K562 (cell line): Measurements from ENCODE around the gene DOCK7. TPM values are rescaled to one million over a fixed set of nuclear protein-coding genes. Genes with fewer than 3 reads are reported as not detected.

Experiments
- ATAC-seq: fragments of 200-7000 bp; cut with Tn5 transposase; 3 replicates; pipeline ENCODE4 v1.9.1; 2020; ENCODE audit warnings: moderate library complexity
- BruUV-seq: library from RNA; stranded (reverse); fragments of 400-500 nt; replicated peaks from 2 replicates; lab custom pipeline; 2021; lab: Mats Ljungman, UMichigan
- CTCF ChIA-PET: fragments of 300-600 bp; formaldehyde crosslinking; extraction: SDS; loops from one replicate; lab custom pipeline; 2021; ENCODE audit warnings: low intra/inter-chr PET ratio; lab: Yijun Ruan, JAX
- POLR2A ChIA-PET: fragments of 300-600, 350-650 bp; sonication (Branson Sonifier 250); formaldehyde crosslinking; extraction: SDS; loops from one replicate; lab custom pipeline; 2021; ENCODE audit warnings: antibody characterized with exemption, inconsistent platforms; lab: Yijun Ruan, JAX
- DNase-seq, 4 experiments: peaks; one replicate each; pipeline versions ENCODE4 v3.0.0 to v3.0.0-alpha.2; 2011 to 2018; ENCODE audit warnings: low spot score in 3 of 4, mixed read lengths in 3 of 4; ENCODE audit errors: extremely low read depth in 1 of 4
- FAIRE-seq: peaks from 2 replicates; lab custom pipeline; 2011; peaks lifted over from hg19 to GRCh38; lab: Jason Lieb, UNC
- H2AFZ ChIP-seq: 2 replicates; pipeline ENCODE4 v1.6.0; 2011; ENCODE audit warnings: low read depth, low read length, control low read depth, inconsistent platforms
- H3K27ac ChIP-seq: fragments of 200-600 bp; 3 replicates; pipeline ENCODE4 v1.8.0; 2011; ENCODE audit warnings: low read depth, mild to moderate bottlenecking, control low read depth, inconsistent platforms, low read length, moderate library complexity, mixed read lengths; ENCODE audit errors: extremely low read depth
- H3K27me3 ChIP-seq, 2 experiments: fragments of 300-600 bp in 1 of 2; 2 replicates in 1 of 2; 3 replicates in 1 of 2; pipeline versions ENCODE4 v1.6.0 to v1.8.0; 2011; ENCODE audit warnings: inconsistent platforms in 2 of 2, low read length in 2 of 2, mild to moderate bottlenecking in 1 of 2, mixed read lengths in 1 of 2, moderate library complexity in 1 of 2; ENCODE audit not compliant: control insufficient read depth in 2 of 2, insufficient read depth in 2 of 2
- H3K36me3 ChIP-seq: fragments of 300-600 bp; 3 replicates; pipeline ENCODE4 v1.8.0; 2011; ENCODE audit warnings: mild to moderate bottlenecking, low read length, inconsistent platforms; ENCODE audit not compliant: control insufficient read depth, insufficient read depth
- H3K4me1 ChIP-seq, 2 experiments: fragments of 200-600 bp in 1 of 2; replicated peaks in 1 of 2; 2 replicates in 1 of 2; 3 replicates in 1 of 2; pipeline versions ENCODE4 v1.5.1 to v1.8.0; 2011; ENCODE audit warnings: inconsistent platforms in 2 of 2, low read length in 2 of 2, mild to moderate bottlenecking in 1 of 2, mixed read lengths in 1 of 2, moderate library complexity in 1 of 2; ENCODE audit not compliant: control insufficient read depth in 2 of 2, insufficient read depth in 2 of 2
- H3K4me2 ChIP-seq: 2 replicates; pipeline ENCODE4 v1.6.1; 2011; ENCODE audit warnings: low read length, control low read depth, inconsistent platforms, mixed read lengths; ENCODE audit not compliant: insufficient read depth
- H3K4me3 ChIP-seq: fragments of 200-600 bp; sonication (generic), shearing (Covaris generic); 2 replicates; pipeline ENCODE4 v1.5.1; 2016; ENCODE audit warnings: control low read depth, inconsistent platforms
- H3K79me2 ChIP-seq: fragments of 200-600 bp; 3 replicates; pipeline ENCODE4 v1.8.0; 2011; ENCODE audit warnings: low read length, inconsistent platforms; ENCODE audit not compliant: control insufficient read depth, insufficient read depth
- H3K9ac ChIP-seq, 2 experiments: 2 replicates each; pipeline versions ENCODE4 v1.6.0 to v1.6.1; 2011; ENCODE audit warnings: low read depth in 2 of 2, low read length in 2 of 2, control low read depth in 1 of 2, inconsistent platforms in 1 of 2, mild to moderate bottlenecking in 1 of 2, mixed read lengths in 1 of 2; ENCODE audit not compliant: insufficient read depth in 1 of 2
- H3K9me1 ChIP-seq: one replicate; pipeline ENCODE4 v1.6.0; 2011; ENCODE audit warnings: inconsistent platforms, mild to moderate bottlenecking, low read length, moderate library complexity; ENCODE audit not compliant: control insufficient read depth, insufficient read depth
- H3K9me3 ChIP-seq: replicated peaks from 2 replicates; pipeline ENCODE4 v1.5.1; 2011; ENCODE audit warnings: low read depth, low read length, inconsistent platforms; ENCODE audit not compliant: control insufficient read depth, insufficient read depth
- H4K20me1 ChIP-seq: replicated peaks from 2 replicates; pipeline ENCODE4 v1.6.1; 2011; ENCODE audit warnings: low read length, inconsistent platforms, mixed read lengths; ENCODE audit not compliant: control insufficient read depth, insufficient read depth
- KAT2B ChIP-seq: IDR thresholded peaks from one replicate; pipeline ENCODE4 v1.6.1; 2012; ENCODE audit warnings: low read depth, mild to moderate bottlenecking, control low read depth, inconsistent platforms, low read length, moderate library complexity
- NBN ChIP-seq: fragments of 450-650 bp; IDR thresholded peaks from 2 replicates; pipeline ENCODE4 v1.6.1; 2016; ENCODE audit warnings: low read depth, mild to moderate bottlenecking
- ZBTB17 ChIP-seq: fragments of 450-650 bp; formaldehyde crosslinking; IDR thresholded peaks from 2 replicates; pipeline ENCODE4 v1.4.0; 2020; ENCODE audit warnings: mild to moderate bottlenecking
- ZNF324 ChIP-seq: fragments of 250-450 bp; sonication (Bioruptor Pico); IDR thresholded peaks from 2 replicates; pipeline ENCODE4 v1.4.0; 2020; ENCODE audit warnings: mild to moderate bottlenecking
- WGBS: fragments of 100-300 bp; shearing (Covaris generic); methylation state at CpG from one replicate; pipeline ENCODE4 v1.1.6; 2016; ENCODE audit warnings: low coverage, mixed read lengths; ENCODE audit not compliant: insufficient coverage; ENCODE audit errors: missing lambda C conversion rate; 5-methylcytosine and 5-hydroxymethylcytosine counted together
- in situ Hi-C: fragments of 300-500 bp; cut with MboI; formaldehyde crosslinking; loops from 4 replicates; pipeline ENCODE4 v1.15.0; 2018; ENCODE audit warnings: inconsistent platforms, mixed read lengths
- intact Hi-C: fragments of 100-400 bp; cut with micrococcal nuclease; formaldehyde crosslinking; loops from 2 replicates; pipeline ENCODE4 v1.14.2; 2022
- polyA plus RNA-seq, 8 experiments: library from polyadenylated mRNA; depleted of rRNA in 4 of 8; stranded (reverse) in 5 of 8; unstranded in 3 of 8; fragments of >200 nt; fragmentation: Nextera tagmentation in 2 of 8; fragmentation: Illumina TruSeq in 1 of 8; extraction: Ambion mirVana in 2 of 8; extraction: Trizol in 1 of 8; gene quantifications; 2 replicates each; pipeline versions ENCODE4 v1.2.1 to v1.2.3, GENCODE V29; 2011 to 2014; ENCODE audit warnings: inconsistent platforms in 1 of 8, missing spikeins in 1 of 8
- total RNA-seq, 7 experiments: library from RNA; depleted of rRNA in 6 of 7; stranded (reverse); fragments of >200 nt in 6 of 7; fragmentation: Illumina TruSeq in 2 of 7; extraction: Trizol in 2 of 7; gene quantifications; 2 replicates each; pipeline versions ENCODE4 v1.2.1 to v1.2.3, GENCODE V29; 2011 to 2021; ENCODE audit warnings: low replicate concordance in 1 of 7
- TF ChIP-seq, protein P1 (sequence below): fragments of 250-450 bp; sonication (Bioruptor Pico); IDR thresholded peaks from 2 replicates; pipeline ENCODE4 v1.4.0; 2020

Gene DOCK7
- total and polyA plus RNA-seq, 9 of the 15 experiments (the other 6 are each of a cell fraction or from before 2014, with no cell fraction given): 4.9 to 35.1 (median 12.6) TPM

DNA sequence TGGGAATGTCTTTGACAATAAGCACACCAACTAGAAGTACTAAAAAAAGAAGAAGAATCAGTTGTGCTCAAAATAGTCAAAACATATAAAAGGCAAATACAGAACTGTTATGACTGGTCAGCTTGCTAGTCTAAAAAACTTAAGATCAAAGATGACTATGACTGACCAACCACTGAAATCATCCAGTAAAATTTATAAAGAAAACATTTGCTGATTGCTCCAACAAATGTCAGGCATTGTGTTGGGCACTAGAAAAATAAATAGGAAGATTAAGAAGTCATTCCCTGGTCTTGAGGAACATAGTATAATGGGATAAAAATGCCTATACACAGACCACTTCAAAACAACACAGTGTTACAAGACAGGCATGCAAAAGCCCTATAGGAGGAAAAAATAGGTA, 100.2 kb downstream of the DOCK7 start:
- Histone ChIP-seq H3K27ac (no peak overlapping the region), H3K9me1 (no peaks in the 10 kb centered on the region), H3K4me1 (no peaks in the 10 kb centered on the region), H3K36me3 (no peaks in the 10 kb centered on the region; the same call in 2 of the 3 replicates), H3K4me3 (no peak overlapping the region), H3K27me3 (no peaks in the 10 kb centered on the region), H4K20me1 (no peaks in the 10 kb centered on the region), H3K9ac (no peak overlapping the region), H3K79me2 (no peaks in the 10 kb centered on the region), H2AFZ (no peak overlapping the region), H3K4me2 (no peak overlapping the region), H3K9me3 (no peaks in the 10 kb centered on the region)
- CTCF ChIA-PET: no interaction called here
- POLR2A ChIA-PET: interaction anchor here (0.6 kb wide), 1 partner anchor 20 kb away, joined by 3 read pairs; no protein-coding TSS in a partner anchor
- intact Hi-C loops (no loop called here), in situ Hi-C loops (no loop called here)
- BruUV-seq: no TSS peak
- no peak for TF ChIP-seq KAT2B
- TF ChIP-seq, protein P1, sequence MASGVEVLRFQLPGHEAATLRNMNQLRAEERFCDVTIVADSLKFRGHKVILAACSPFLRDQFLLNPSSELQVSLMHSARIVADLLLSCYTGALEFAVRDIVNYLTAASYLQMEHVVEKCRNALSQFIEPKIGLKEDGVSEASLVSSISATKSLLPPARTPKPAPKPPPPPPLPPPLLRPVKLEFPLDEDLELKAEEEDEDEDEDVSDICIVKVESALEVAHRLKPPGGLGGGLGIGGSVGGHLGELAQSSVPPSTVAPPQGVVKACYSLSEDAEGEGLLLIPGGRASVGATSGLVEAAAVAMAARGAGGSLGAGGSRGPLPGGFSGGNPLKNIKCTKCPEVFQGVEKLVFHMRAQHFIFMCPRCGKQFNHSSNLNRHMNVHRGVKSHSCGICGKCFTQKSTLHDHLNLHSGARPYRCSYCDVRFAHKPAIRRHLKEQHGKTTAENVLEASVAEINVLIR: no peak
- no peak for TF ChIP-seq ZNF324 (CRISPR knock-in tag)
- no peak for TF ChIP-seq NBN
- ATAC-seq (no peak), DNase-seq (no peak), FAIRE-seq (peak; percentile 6)

GRCh38 chr1:62585469-62586155, 102.6 kb downstream of the DOCK7 start:
- Histone ChIP-seq H4K20me1 (no peaks in the 10 kb centered on the region), H3K4me1 (no peaks in the 10 kb centered on the region), H3K9me1 (no peaks in the 10 kb centered on the region), H3K9ac (no peak overlapping the region), H3K4me2 (no peak overlapping the region), H3K9me3 (no peaks in the 10 kb centered on the region), H3K27me3 (no peaks in the 10 kb centered on the region), H3K4me3 (no peak overlapping the region), H3K79me2 (no peaks in the 10 kb centered on the region), H3K36me3 (no peaks in the 10 kb centered on the region; the same call in 2 of the 3 replicates), H3K27ac (no peak overlapping the region), H2AFZ (no peak overlapping the region)
- no TSS peak for BruUV-seq
- ChIA-PET CTCF (no interaction called here), POLR2A (no interaction called here)
- no peak for ATAC-seq
- intact Hi-C loops (no loop called here), in situ Hi-C loops (no loop called here)
- 0% methylated on average over 1 of the region's 1 CpG for WGBS
- TF ChIP-seq ZBTB17: no peak
- FAIRE-seq: no peak
- no peak for DNase-seq
